BJ (cell line): ENCODE results near the gene TNS3. TPM values are rescaled to one million over a fixed set of nuclear protein-coding genes. Genes with fewer than 3 reads are reported as not detected.

Experiments
- CTCF ChIA-PET: fragments of 350-600 bp; formaldehyde crosslinking; extraction: SDS; loops from one replicate; lab custom pipeline; 2021; ENCODE audit warnings: antibody characterized with exemption, inconsistent platforms; lab: Yijun Ruan, JAX
- POLR2A ChIA-PET: fragments of 300-600 bp; sonication (Branson Sonifier 250); formaldehyde crosslinking; extraction: SDS; loops from one replicate; lab custom pipeline; 2021; ENCODE audit warnings: antibody characterized with exemption; lab: Charles Lee
- DNase-seq: peaks from one replicate; pipeline ENCODE4 v3.0.0-alpha.2; 2011; ENCODE audit warnings: low read depth
- H3K27me3 ChIP-seq: 2 replicates; pipeline ENCODE4 v1.6.0; 2011; ENCODE audit warnings: low read length; ENCODE audit not compliant: control insufficient read depth, insufficient read depth
- H3K36me3 ChIP-seq: 2 replicates; pipeline ENCODE4 v1.5.1; 2011; ENCODE audit warnings: low read length; ENCODE audit not compliant: control insufficient read depth, insufficient read depth
- H3K4me3 ChIP-seq: 2 replicates; pipeline ENCODE4 v1.5.1; 2011; ENCODE audit warnings: low read depth, mild to moderate bottlenecking, control low read depth, low read length
- CTCF ChIP-seq: IDR thresholded peaks from 2 replicates; pipeline ENCODE4 v1.5.1; 2011; ENCODE audit warnings: low read depth, mild to moderate bottlenecking, control low read depth, inconsistent platforms, low read length, moderate library complexity; ENCODE audit not compliant: insufficient read depth
- polyA plus RNA-seq: library from polyadenylated mRNA; depleted of rRNA; stranded (reverse); fragments of >200 nt; gene quantifications from 2 replicates; pipeline ENCODE4 v1.2.3, GENCODE V29; 2011

Gene TNS3
- polyA plus RNA-seq, 1 experiment: 126 TPM

- no peak overlapping the region for H3K4me3 ChIP-seq
- ChIA-PET POLR2A (interaction anchor here (1.0 kb wide), 1 partner anchor 20 kb away, joined by 4 read pairs; no protein-coding TSS in a partner anchor), CTCF (interaction anchor here (0.6 to 1.4 kb wide), 3 partner anchors 10 to 298 kb away, joined by 3 to 4 read pairs (median 4); no protein-coding TSS in a partner anchor)
- TF ChIP-seq CTCF: no peak
- DNase-seq: no peak
- H3K36me3 ChIP-seq: peaks cover 49% of the 10 kb centered on the region
- H3K27me3 ChIP-seq: no peaks in the 10 kb centered on the region
Observed at GRCh38 chr7:47521011-47521795, 60.7 kb downstream of the TNS3 start.

GRCh38 chr7:47520406-47520805 is 61.5 kb downstream of the TNS3 start:
- POLR2A ChIA-PET: interaction anchor here (0.6 to 1.0 kb wide), 5 partner anchors 17 to 303 kb away, joined by 3 to 4 read pairs (median 3); no protein-coding TSS in a partner anchor
- no peak for TF ChIP-seq CTCF
- peak; percentile 92 for DNase-seq
- Histone ChIP-seq H3K27me3 (no peaks in the 10 kb centered on the region), H3K4me3 (no peak overlapping the region), H3K36me3 (peaks cover 47% of the 10 kb centered on the region)
- CTCF ChIA-PET: interaction anchor here (1.4 kb wide), 1 partner anchor 11 kb away, joined by 4 read pairs; no protein-coding TSS in a partner anchor

DNA sequence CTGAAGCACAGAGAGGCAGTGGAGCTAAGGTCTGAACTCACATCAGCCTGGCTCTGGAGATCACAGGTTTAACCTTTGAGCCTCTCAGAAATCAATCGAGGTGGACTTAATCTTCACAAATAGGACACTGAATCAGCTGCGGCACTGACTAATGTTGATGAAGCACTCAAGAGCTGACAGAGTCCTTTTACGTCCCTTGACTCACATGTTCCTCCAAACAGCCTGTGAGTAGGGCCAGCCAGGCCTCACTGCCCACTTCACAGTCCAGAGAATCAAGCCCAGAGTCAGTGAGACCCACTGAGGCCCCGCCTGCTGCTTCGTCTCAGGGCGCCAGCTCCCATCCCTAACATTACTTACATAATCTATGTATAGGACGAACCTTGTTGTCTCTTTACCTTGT is 63.1 kb downstream of the TNS3 start:
- DNase-seq: no peak
- POLR2A ChIA-PET: no interaction called here
- H3K36me3 ChIP-seq: peaks cover 40% of the 10 kb centered on the region

GRCh38 chr7:47517821-47518480 is 64.0 kb downstream of the TNS3 start:
- no peaks in the 10 kb centered on the region for H3K27me3 ChIP-seq
- no peak overlapping the region for H3K4me3 ChIP-seq
- DNase-seq: no peak
- ChIA-PET POLR2A (no interaction called here), CTCF (no interaction called here)
- H3K36me3 ChIP-seq: peaks cover 32% of the 10 kb centered on the region
- no peak for TF ChIP-seq CTCF

More for the DNA sequence above, 63.1 kb downstream of the TNS3 start:
- no peak for TF ChIP-seq CTCF
- Histone ChIP-seq H3K27me3 (no peaks in the 10 kb centered on the region), H3K4me3 (no peak overlapping the region)
- CTCF ChIA-PET: interaction anchor here (0.8 kb wide), 1 partner anchor 27 kb away, joined by 3 read pairs; no protein-coding TSS in a partner anchor

GRCh38 chr7:47516985-47517600 is 64.8 kb downstream of the TNS3 start:
- DNase-seq: no peak
- Histone ChIP-seq H3K27me3 (no peaks in the 10 kb centered on the region), H3K4me3 (no peak overlapping the region), H3K36me3 (peaks cover 29% of the 10 kb centered on the region)
- TF ChIP-seq CTCF: no peak
- ChIA-PET POLR2A (no interaction called here), CTCF (no interaction called here)
